B cell (primary cell): ENCODE measurements around the gene NELL1. TPM values are rescaled to one million over a fixed set of nuclear protein-coding genes. Genes with fewer than 3 reads are reported as not detected.

ENCODE experiments used
- ATAC-seq: fragments of 200-7000 bp; cut with Tn5 transposase; one replicate; pipeline ENCODE4 v1.10.0; 2021; ENCODE audit warnings: low read depth, mild to moderate bottlenecking, moderate number of reproducible peaks, moderate library complexity
- CTCF ChIA-PET: fragments of 350-600 bp; sonication (Branson Sonifier 250); formaldehyde crosslinking; loops from one replicate; lab custom pipeline; 2021; ENCODE audit warnings: antibody characterized with exemption, inconsistent platforms; lab: Charles Lee
- POLR2A ChIA-PET: fragments of 350-600 bp; sonication (Branson Sonifier 250); formaldehyde crosslinking; loops from one replicate; lab custom pipeline; 2021; ENCODE audit warnings: antibody characterized with exemption; lab: Charles Lee
- DNase-seq: peaks from one replicate; pipeline ENCODE4 v3.0.0; 2013
- H2AFZ ChIP-seq: 2 replicates; pipeline ENCODE4 v1.6.1; 2012; ENCODE audit warnings: mild to moderate bottlenecking, low read depth, low read length; ENCODE audit not compliant: insufficient read depth, poor library complexity, severe bottlenecking
- H3K27ac ChIP-seq, 2 donors: 1 replicate in 1 of 2; 2 replicates in 1 of 2; pipeline ENCODE4 v1.5.1; 2012 to 2013; ENCODE audit warnings: low read length in 2 of 2, mild to moderate bottlenecking in 2 of 2, moderate library complexity in 1 of 2
- H3K27me3 ChIP-seq, 4 experiments: fragments of 200-600 bp in 1 of 4; sonication (generic) in 1 of 4; replicated peaks in 1 of 4; 1 replicate in 2 of 4; 2 replicates in 2 of 4; pipeline versions ENCODE4 v1.6.1 to v1.7.0; 2013 to 2016; ENCODE audit warnings: low read length in 3 of 4, mild to moderate bottlenecking in 2 of 4, mixed read lengths in 1 of 4, moderate library complexity in 1 of 4; ENCODE audit not compliant: insufficient read depth in 4 of 4, control insufficient read depth in 3 of 4; ENCODE audit errors: control extremely low read depth in 1 of 4
- H3K36me3 ChIP-seq, 2 experiments: replicated peaks in 1 of 2; 1 replicate in 1 of 2; 2 replicates in 1 of 2; pipeline versions ENCODE4 v1.6.1 to v1.7.1; 2013; ENCODE audit warnings: low read length in 1 of 2; ENCODE audit not compliant: insufficient read depth in 2 of 2, control insufficient read depth in 1 of 2; ENCODE audit errors: control extremely low read depth in 1 of 2, extremely low read depth in 1 of 2
- H3K4me1 ChIP-seq, 2 donors: fragments of 200-600 bp in 1 of 2; sonication (generic) in 1 of 2; 1 replicate in 1 of 2; 2 replicates in 1 of 2; pipeline versions ENCODE4 v1.5.1 to v1.6.1; 2013 to 2017; ENCODE audit warnings: low read length in 2 of 2; ENCODE audit not compliant: control insufficient read depth in 2 of 2, insufficient read depth in 2 of 2
- H3K4me2 ChIP-seq: replicated peaks from 2 replicates; pipeline ENCODE3; 2012; ENCODE audit warnings: mild to moderate bottlenecking, low read depth, low read length; ENCODE audit not compliant: poor library complexity, severe bottlenecking
- H3K4me3 ChIP-seq, 5 experiments: fragments of 200-600 bp in 1 of 5; sonication (generic) in 1 of 5; 1 replicate in 3 of 5; 2 replicates in 2 of 5; pipeline versions ENCODE4 v1.5.1 to v1.7.0; 2011 to 2016; ENCODE audit warnings: low read length in 4 of 5, mild to moderate bottlenecking in 4 of 5, low read depth in 2 of 5, control low read depth in 1 of 5, moderate library complexity in 1 of 5; ENCODE audit not compliant: insufficient read depth in 1 of 5; ENCODE audit errors: control extremely low read depth in 1 of 5, extremely low read depth in 1 of 5
- H3K79me2 ChIP-seq: fragments of 200-600 bp; sonication (generic); one replicate; pipeline ENCODE4 v1.6.0; 2016; ENCODE audit warnings: low read length; ENCODE audit not compliant: control insufficient read depth, insufficient read depth
- H3K9ac ChIP-seq: fragments of 200-600 bp; sonication (generic); 2 replicates; pipeline ENCODE4 v1.6.1; 2017; ENCODE audit warnings: mild to moderate bottlenecking, low read length, moderate library complexity
- H3K9me3 ChIP-seq, 3 donors: one replicate each; pipeline versions ENCODE4 v1.6.1 to v1.7.1; 2013; ENCODE audit warnings: low read length in 2 of 3; ENCODE audit not compliant: control insufficient read depth in 2 of 3, insufficient read depth in 1 of 3; ENCODE audit errors: control extremely low read depth in 1 of 3
- H4K20me1 ChIP-seq: 2 replicates; pipeline ENCODE4 v1.6.0; 2012; ENCODE audit warnings: mild to moderate bottlenecking, low read length; ENCODE audit not compliant: insufficient read depth, control insufficient read depth, poor library complexity, severe bottlenecking
- H3K27ac Mint-ChIP-seq: one replicate; pipeline ENCODE4 v1.8.0; 2021; ENCODE audit warnings: mixed read lengths
- H3K27me3 Mint-ChIP-seq: one replicate; pipeline ENCODE4 v1.8.0; 2021; ENCODE audit warnings: mixed read lengths
- H3K4me1 Mint-ChIP-seq: one replicate; pipeline ENCODE4 v1.8.0; 2021; ENCODE audit warnings: mixed read lengths
- H3K4me3 Mint-ChIP-seq: one replicate; pipeline ENCODE4 v1.8.0; 2021; ENCODE audit warnings: mixed read lengths
- H3K9me3 Mint-ChIP-seq: one replicate; pipeline ENCODE4 v1.8.0; 2022; ENCODE audit warnings: mixed read lengths; ENCODE audit not compliant: insufficient read depth
- CTCF ChIP-seq: fragments of 200-600 bp; IDR thresholded peaks from one replicate; pipeline ENCODE4 v1.8.0; 2022; ENCODE audit warnings: antibody characterized with exemption, mild to moderate bottlenecking
- EZH2 ChIP-seq: IDR thresholded peaks from 2 replicates; pipeline ENCODE4 v1.6.1; 2012; ENCODE audit warnings: borderline replicate concordance, low read depth, mild to moderate bottlenecking, moderate library complexity, low read length; ENCODE audit not compliant: insufficient read depth, poor library complexity, severe bottlenecking
- WGBS: methylation state at CpG from one replicate; pipeline ENCODE4 v1.1.5; 2013; ENCODE audit warnings: missing lambda C conversion rate; ENCODE audit not compliant: insufficient coverage; 5-methylcytosine and 5-hydroxymethylcytosine counted together
- intact Hi-C: fragments of 100-400 bp; cut with micrococcal nuclease; formaldehyde crosslinking; loops from one replicate; pipeline ENCODE4 v1.10.0; 2022
- polyA plus RNA-seq: library from polyadenylated mRNA; depleted of rRNA; stranded (reverse); fragments of >200 nt; gene quantifications from 2 replicates; pipeline ENCODE4 v1.2.3, GENCODE V29; 2012
- total RNA-seq, 2 donors: library from RNA; stranded (reverse); fragments of 120-200 nt in 1 of 2; gene quantifications; 1 replicate in 1 of 2; 2 replicates in 1 of 2; pipeline versions ENCODE4 v1.2.3 to v1.2.4, GENCODE V29; 2013 to 2022

Gene NELL1
- total and polyA plus RNA-seq, 2 donors (not counting 1 experiment from before 2014, with no cell fraction given), result not detected

DNA sequence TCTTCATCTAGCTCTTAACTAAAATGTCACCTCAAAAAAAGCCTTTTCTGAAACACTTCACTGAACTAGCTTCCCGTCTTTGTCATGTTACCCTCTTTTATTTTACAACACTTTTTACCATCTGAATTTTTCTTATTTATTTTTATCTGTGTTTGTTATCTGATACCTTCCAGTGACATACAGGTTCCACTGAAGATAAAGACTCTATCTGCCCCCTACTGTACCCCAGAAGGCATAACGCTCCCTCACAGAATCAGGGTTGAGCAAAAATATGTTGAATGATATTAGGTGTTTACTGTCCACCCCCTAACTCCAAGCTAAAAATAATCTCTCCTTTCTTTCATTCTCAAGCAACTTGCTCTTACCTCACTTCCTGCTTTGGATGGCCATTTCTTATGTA is 654.2 kb downstream of the NELL1 start:
- ATAC-seq (no peak), DNase-seq (no peak)
- no peaks in the 10 kb centered on the region for H3K36me3 ChIP-seq
- Mint-ChIP-seq H3K27ac (no peak overlapping the region), H3K9me3 (peaks cover 11% of the 10 kb centered on the region), H3K27me3 (no peaks in the 10 kb centered on the region), H3K4me1 (no peaks in the 10 kb centered on the region), H3K4me3 (no peak overlapping the region)
- WGBS, result no CpG with 5 or more reads among the region's 2 CpGs
- H3K4me3 ChIP-seq, result no peak overlapping the region
- no peak overlapping the region for H3K27ac ChIP-seq
- ChIA-PET POLR2A (no interaction called here), CTCF (no interaction called here)
- intact Hi-C loops, result no loop called here
- H4K20me1 ChIP-seq, result no peaks in the 10 kb centered on the region
- TF ChIP-seq EZH2, result no peak
- TF ChIP-seq CTCF, result no peak
- no peak overlapping the region for H2AFZ ChIP-seq
- H3K9ac ChIP-seq, result no peak overlapping the region
- H3K4me1 ChIP-seq, result no peaks in the 10 kb centered on the region
- no peak overlapping the region for H3K4me2 ChIP-seq
- no peaks in the 10 kb centered on the region for H3K27me3 ChIP-seq
- no peaks in the 10 kb centered on the region for H3K79me2 ChIP-seq
- peaks cover 0 to 3% (median 0%) of the 10 kb centered on the region in 3 donors for H3K9me3 ChIP-seq

GRCh38 chr11:21343204-21343603 is 673.8 kb downstream of the NELL1 start:
- H3K27ac Mint-ChIP-seq, result no peak overlapping the region
- H4K20me1 ChIP-seq, result no peaks in the 10 kb centered on the region
- H3K9ac ChIP-seq, result no peak overlapping the region
- TF ChIP-seq EZH2 (no peak), CTCF (no peak)
- DNase-seq (no peak), ATAC-seq (no peak)
- H3K4me1 ChIP-seq, result no peaks in the 10 kb centered on the region
- 5% methylated on average over 2 of the region's 2 CpGs for WGBS
- no peak overlapping the region for H2AFZ ChIP-seq
- no peak overlapping the region for H3K4me2 ChIP-seq
- no peaks in the 10 kb centered on the region for H3K9me3 Mint-ChIP-seq
- H3K36me3 ChIP-seq, result no peaks in the 10 kb centered on the region
- no peak overlapping the region for H3K4me3 Mint-ChIP-seq
- CTCF ChIA-PET, result no interaction called here
- H3K4me1 Mint-ChIP-seq, result no peaks in the 10 kb centered on the region
- no peaks in the 10 kb centered on the region for H3K27me3 ChIP-seq
- H3K79me2 ChIP-seq, result no peaks in the 10 kb centered on the region
- intact Hi-C loops, result no loop called here
- H3K9me3 ChIP-seq, result peaks cover 0 to 4% (median 0%) of the 10 kb centered on the region in 3 donors
- H3K4me3 ChIP-seq, result no peak overlapping the region
- H3K27me3 Mint-ChIP-seq, result no peaks in the 10 kb centered on the region
- H3K27ac ChIP-seq, result no peak overlapping the region
- POLR2A ChIA-PET, result no interaction called here
